OCI-LY7 (cell line): Measurements from ENCODE around the gene NRG2.

Experiments
- CTCF ChIP-seq: fragments of 200-600 bp; sonication (generic); conservative IDR thresholded peaks from 2 replicates; pipeline ENCODE4 v1.5.1; 2014; ENCODE audit warnings: mild to moderate bottlenecking, antibody characterized with exemption, low read length, moderate library complexity, mixed read lengths
- EZH2phosphoT487 ChIP-seq: fragments of 200-600 bp; sonication (generic); IDR thresholded peaks from 2 replicates; pipeline ENCODE4 v1.6.1; 2018; ENCODE audit warnings: low read depth, borderline replicate concordance, mild to moderate bottlenecking, mixed run types, antibody characterized with exemption, low read length, moderate library complexity, mixed read lengths

- TF ChIP-seq CTCF (no peak), EZH2phosphoT487 (no peak)
Observed at GRCh38 chr5:139974661-139975060, 68.4 kb downstream of the NRG2 start.
